Gastroesophageal sphincter (tissue), 4 donors: Measurements from ENCODE around the gene GSAP. TPM values are rescaled to one million over a fixed set of nuclear protein-coding genes. Genes with fewer than 3 reads are reported as not detected.
"Not testable (repeated sequence)": the region's sequence is repeated elsewhere in the genome, so short reads cannot be mapped to it uniquely, and the experiment has no call there.

ENCODE experiments used
- ATAC-seq: fragments of 150-250 bp; one replicate; pipeline ENCODE4 v1.9.1; 2016; ENCODE audit warnings: mild to moderate bottlenecking, moderate library complexity
- H3K27ac ChIP-seq, 4 donors: fragments of 200-600 bp; sonication (generic) in 3 of 4; 1 replicate in 3 of 4; 2 replicates in 1 of 4; pipeline ENCODE4 v1.5.1; 2016 to 2019
- H3K27me3 ChIP-seq: fragments of 200-600 bp; sonication (generic); one replicate; pipeline ENCODE4 v1.5.1; 2019
- H3K36me3 ChIP-seq, 2 donors: fragments of 200-600 bp; sonication (generic); one replicate each; pipeline ENCODE4 v1.5.1; 2019; ENCODE audit warnings: control low read depth in 1 of 2
- H3K4me1 ChIP-seq, 3 donors: fragments of 200-600 bp; sonication (generic); 1 replicate in 2 of 3; 2 replicates in 1 of 3; pipeline ENCODE4 v1.5.1; 2016 to 2019; ENCODE audit warnings: control low read depth in 2 of 3
- H3K4me3 ChIP-seq, 2 donors: fragments of 200-600 bp; sonication (generic); one replicate each; pipeline ENCODE4 v1.5.1; 2019; ENCODE audit warnings: mild to moderate bottlenecking in 1 of 2, moderate library complexity in 1 of 2
- H3K9me3 ChIP-seq, 3 donors: fragments of 200-600 bp; sonication (generic); one replicate each; pipeline ENCODE4 v1.5.1; 2017 to 2019; ENCODE audit warnings: control low read depth in 2 of 3
- CTCF ChIP-seq, 4 experiments: fragments of 200-600 bp in 2 of 4; fragments of 450-650 bp in 2 of 4; sonication (generic) in 1 of 4; IDR thresholded peaks; one replicate each; pipeline ENCODE4 v1.5.1; 2017 to 2019; ENCODE audit warnings: antibody characterized with exemption in 4 of 4, mild to moderate bottlenecking in 2 of 4, moderate library complexity in 2 of 4
- EP300 ChIP-seq: sonication (generic); formaldehyde crosslinking; IDR thresholded peaks from one replicate; pipeline ENCODE4 v1.6.1; 2017; ENCODE audit warnings: antibody characterized with exemption, mild to moderate bottlenecking
- POLR2A ChIP-seq, 2 donors: fragments of 450-650 bp; IDR thresholded peaks; one replicate each; pipeline ENCODE4 v1.6.1; 2017; ENCODE audit warnings: antibody characterized with exemption in 2 of 2, mild to moderate bottlenecking in 2 of 2, moderate library complexity in 1 of 2
- POLR2AphosphoS5 ChIP-seq: sonication (generic); formaldehyde crosslinking; IDR thresholded peaks from one replicate; pipeline ENCODE4 v1.6.1; 2017; ENCODE audit warnings: antibody characterized with exemption
- WGBS, 2 donors: methylation state at CpG; one replicate each; pipeline ENCODE4 v1.1.5; 2018; ENCODE audit warnings: low coverage in 1 of 2; 5-methylcytosine and 5-hydroxymethylcytosine counted together
- total RNA-seq, 4 donors: library from RNA; depleted of rRNA; stranded (reverse); fragments of >200 nt; gene quantifications; one replicate each; pipeline ENCODE4 v1.1.0, GENCODE V29; 2016

Gene GSAP
- total RNA-seq, 4 donors from 2014 or later = 12.8 to 23.7 (median 15.5) TPM

GRCh38 chr7:77339726-77340125, 76.4 kb downstream of the GSAP start:
- Histone ChIP-seq H3K4me3 (no peak overlapping the region), H3K9me3 (no peaks in the 10 kb centered on the region), H3K4me1 (peaks cover 6 to 43% (median 6%) of the 10 kb centered on the region in 3 donors), H3K27ac (no peak overlapping the region), H3K27me3 (no peaks in the 10 kb centered on the region), H3K36me3 (no peaks in the 10 kb centered on the region)
- ATAC-seq = no peak
- 69 to 91% methylated on average over 4 to 5 of the region's 5 CpGs for WGBS, 2 donors
- TF ChIP-seq EP300 = no peak
- no peak for TF ChIP-seq POLR2AphosphoS5
- TF ChIP-seq POLR2A (IDR thresholded peaks at IDR 0.05) = no peak
- TF ChIP-seq CTCF (IDR thresholded peaks at IDR 0.05) = no peak

GRCh38 chr7:77338883-77339629, 77.1 kb downstream of the GSAP start:
- peak; percentile 52 for ATAC-seq
- Histone ChIP-seq H3K36me3 (no peaks in the 10 kb centered on the region), H3K27ac (peak overlapping the region in 2 of 4 donors; percentile 5 to 14), H3K9me3 (no peaks in the 10 kb centered on the region), H3K27me3 (no peaks in the 10 kb centered on the region), H3K4me1 (peaks cover 6 to 44% (median 6%) of the 10 kb centered on the region in 3 donors), H3K4me3 (no peak overlapping the region)
- WGBS, 2 donors = 65 to 81% methylated on average over 4 to 5 of the region's 5 CpGs
- TF ChIP-seq POLR2AphosphoS5 = no peak
- no peak for TF ChIP-seq CTCF (IDR thresholded peaks at IDR 0.05)
- no peak for TF ChIP-seq EP300
- no peak for TF ChIP-seq POLR2A (IDR thresholded peaks at IDR 0.05)

GRCh38 chr7:77338260-77338659, 77.9 kb downstream of the GSAP start:
- WGBS, 2 donors = 67 to 73% methylated on average over 4 of the region's 4 CpGs

GRCh38 chr7:77337456-77337990, 78.6 kb downstream of the GSAP start:
- peaks cover 6 to 44% (median 6%) of the 10 kb centered on the region in 3 donors for H3K4me1 ChIP-seq
- H3K4me3 ChIP-seq = no peak overlapping the region
- TF ChIP-seq EP300 (no peak), POLR2A (IDR thresholded peaks at IDR 0.05) (no peak), POLR2AphosphoS5 (no peak), CTCF (IDR thresholded peaks at IDR 0.05) (no peak)
- 71% methylated on average over 2 of the region's 2 CpGs; no CpG with 5 or more reads in 1 of the 2 donors for WGBS, 2 donors
- no peaks in the 10 kb centered on the region for H3K9me3 ChIP-seq
- H3K27ac ChIP-seq = peak overlapping the region in 3 of 4 donors; percentile 5 to 39 (median 9)
- H3K36me3 ChIP-seq = no peaks in the 10 kb centered on the region
- H3K27me3 ChIP-seq = no peaks in the 10 kb centered on the region
- no peak for ATAC-seq

More at GRCh38 chr7:77338260-77338659, 77.9 kb downstream of the GSAP start:
- no peaks in the 10 kb centered on the region for H3K36me3 ChIP-seq
- H3K27me3 ChIP-seq = no peaks in the 10 kb centered on the region
- no peaks in the 10 kb centered on the region for H3K9me3 ChIP-seq
- peak overlapping the region in 3 of 4 donors; percentile 5 to 39 (median 14) for H3K27ac ChIP-seq
- peaks cover 6 to 44% (median 6%) of the 10 kb centered on the region in 3 donors for H3K4me1 ChIP-seq
- TF ChIP-seq POLR2A (IDR thresholded peaks at IDR 0.05) = no peak
- no peak for TF ChIP-seq EP300
- TF ChIP-seq CTCF (IDR thresholded peaks at IDR 0.05) = no peak
- no peak for TF ChIP-seq POLR2AphosphoS5
- ATAC-seq = peak; percentile 42
- no peak overlapping the region for H3K4me3 ChIP-seq

- Histone ChIP-seq H3K27ac (peak overlapping the region in 3 of 4 donors; percentile 38 to 53 (median 51)), H3K36me3 (no peaks in the 10 kb centered on the region), H3K27me3 (no peaks in the 10 kb centered on the region), H3K4me1 (peaks cover 6 to 63% (median 15%) of the 10 kb centered on the region in 3 donors), H3K9me3 (no peaks in the 10 kb centered on the region), H3K4me3 (no peak overlapping the region)
- no peak for ATAC-seq
- TF ChIP-seq POLR2AphosphoS5 (no peak), CTCF (IDR thresholded peaks at IDR 0.05) (no peak), EP300 (no peak), POLR2A (IDR thresholded peaks at IDR 0.05) (no peak)
Measured at GRCh38 chr7:77335581-77335980, 80.6 kb downstream of the GSAP start.

GRCh38 chr7:77334039-77334438, 82.1 kb downstream of the GSAP start:
- not testable (repeated sequence) for H3K27me3 ChIP-seq, H3K9me3 ChIP-seq, H3K4me3 ChIP-seq, H3K27ac ChIP-seq, ATAC-seq, H3K36me3 ChIP-seq
- H3K4me1 ChIP-seq = peaks cover 10 to 70% (median 15%) of the 10 kb centered on the region in 3 donors
- 82 to 100% methylated on average over 1 to 2 of the region's 2 CpGs for WGBS, 2 donors
